NOMO-1 treated with DMSO at 0.1 percent for 48 hours (cell line): ENCODE data around the gene GALK2.
"Not testable (repeated sequence)": the region's sequence is repeated elsewhere in the genome, so short reads cannot be mapped to it uniquely, and the experiment has no call there.

Experiments used
- DNase-seq: peaks from one replicate; lab custom pipeline; 2025; ENCODE audit not compliant: unreplicated experiment; lab: John Stamatoyannopoulos, UW

The GALK2 gene

GRCh38 chr15:49215768-49216739 is 46.0 kb downstream of the GALK2 start:
- no peak for DNase-seq

- no peak for DNase-seq
Measured at GRCh38 chr15:49223536-49224274, 53.7 kb downstream of the GALK2 start.

GRCh38 chr15:49225572-49226281 is 55.7 kb downstream of the GALK2 start:
- DNase-seq = no peak

DNA sequence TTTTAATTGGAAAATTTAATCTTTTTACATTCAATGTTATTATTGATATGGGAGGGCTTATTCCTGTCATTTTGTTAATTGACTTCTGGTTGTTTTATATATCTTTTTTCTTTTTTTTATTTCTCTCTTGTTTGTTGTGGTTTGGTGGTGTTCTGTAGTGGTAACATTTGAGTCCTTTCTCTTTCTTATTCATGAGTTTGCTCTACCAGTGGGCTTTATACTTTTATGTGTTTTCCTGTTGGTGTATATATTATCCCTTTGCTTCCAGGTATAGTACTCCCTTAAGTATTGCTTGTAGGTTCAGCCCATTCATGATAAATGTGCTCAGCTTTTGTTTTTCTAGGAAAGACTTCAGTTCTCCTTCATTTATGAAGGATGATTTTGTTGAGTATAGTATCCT is 57.6 kb downstream of the GALK2 start:
- no peak for DNase-seq

- DNase-seq = no peak
Measured at GRCh38 chr15:49229922-49230321, 59.9 kb downstream of the GALK2 start.

GRCh38 chr15:49232236-49232806 is 62.3 kb downstream of the GALK2 start:
- DNase-seq = peak; percentile 20

- peak; percentile 96 for DNase-seq
Measured at GRCh38 chr15:49235446-49236124, 65.5 kb downstream of the GALK2 start.

GRCh38 chr15:49236869-49237268 is 66.8 kb downstream of the GALK2 start:
- no peak for DNase-seq

DNA sequence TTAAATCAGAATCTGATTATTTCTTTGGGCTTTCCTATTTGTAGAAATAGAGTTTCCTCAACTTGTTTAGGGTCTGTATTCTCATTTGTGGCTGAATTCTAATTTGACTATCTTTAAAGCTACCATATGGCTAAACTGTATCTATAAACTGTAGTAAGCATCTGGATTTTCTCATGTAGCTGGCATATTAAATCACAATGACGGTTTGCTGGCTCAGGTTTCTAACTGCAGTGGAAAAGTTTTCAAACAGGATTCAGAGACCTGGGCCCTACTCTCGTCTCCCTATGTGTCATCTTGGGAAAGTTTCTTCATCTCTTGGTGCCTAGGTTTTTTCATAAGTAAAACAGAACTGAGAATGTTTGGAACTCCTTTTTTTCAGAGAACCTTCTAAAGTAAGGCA is 68.3 kb downstream of the GALK2 start:
- DNase-seq = no peak

GRCh38 chr15:49239105-49239504 is 69.1 kb downstream of the GALK2 start:
- DNase-seq = no peak

GRCh38 chr15:49242820-49243219 is 72.8 kb downstream of the GALK2 start:
- DNase-seq = no peak

DNA sequence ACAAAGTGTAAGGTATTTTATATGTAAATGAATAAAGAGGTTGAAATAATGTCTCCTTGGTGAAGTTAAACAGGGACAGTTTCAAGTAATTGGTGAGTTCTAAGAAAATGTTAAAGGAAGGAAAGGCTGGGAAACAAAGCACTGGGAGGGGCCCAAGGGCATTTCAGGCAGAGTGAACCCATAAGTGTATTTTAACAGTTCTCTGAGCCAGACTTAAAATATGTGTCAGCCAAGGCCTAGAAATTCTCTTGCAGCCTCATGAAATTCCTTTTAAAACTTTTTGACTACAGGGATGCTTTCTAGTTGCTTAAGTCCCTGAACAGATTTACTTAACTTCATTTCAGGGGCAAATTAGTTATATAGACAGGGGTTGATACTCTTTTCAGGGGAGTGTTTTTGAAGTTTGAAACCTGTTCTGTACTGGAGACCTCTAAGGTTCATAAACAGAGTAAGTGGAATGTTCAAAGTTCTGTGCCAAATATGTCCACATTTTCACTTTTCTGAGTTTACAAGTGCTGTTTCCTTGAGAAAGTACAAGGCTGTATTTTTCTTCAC is 77.6 kb downstream of the GALK2 start:
- DNase-seq = no peak

DNA sequence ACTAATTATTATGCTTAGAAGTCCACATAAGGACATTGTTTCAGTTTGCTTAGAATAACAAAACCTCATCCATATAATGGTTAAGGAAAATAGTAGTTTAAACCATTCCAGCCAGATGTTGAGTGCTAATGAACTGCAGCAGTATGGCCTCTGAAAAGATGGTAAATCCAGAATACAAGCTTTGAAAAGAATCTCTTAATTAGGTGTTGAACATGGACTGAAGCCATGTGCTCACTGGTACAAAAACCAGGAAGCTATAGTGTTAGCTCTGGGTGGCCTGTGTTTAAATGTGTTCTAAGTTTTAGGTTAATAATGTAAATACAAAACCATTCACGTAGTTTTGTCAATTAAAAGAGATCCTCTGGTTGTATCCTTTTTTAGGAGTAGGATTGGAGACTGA is 78.2 kb downstream of the GALK2 start:
- no peak for DNase-seq

- no peak for DNase-seq
Measured at GRCh38 chr15:49255966-49256759, 86.1 kb downstream of the GALK2 start.

GRCh38 chr15:49265117-49265516 is 95.1 kb downstream of the GALK2 start:
- DNase-seq = not testable (repeated sequence)

GRCh38 chr15:49265911-49266310 is 95.9 kb downstream of the GALK2 start:
- no peak for DNase-seq

DNA sequence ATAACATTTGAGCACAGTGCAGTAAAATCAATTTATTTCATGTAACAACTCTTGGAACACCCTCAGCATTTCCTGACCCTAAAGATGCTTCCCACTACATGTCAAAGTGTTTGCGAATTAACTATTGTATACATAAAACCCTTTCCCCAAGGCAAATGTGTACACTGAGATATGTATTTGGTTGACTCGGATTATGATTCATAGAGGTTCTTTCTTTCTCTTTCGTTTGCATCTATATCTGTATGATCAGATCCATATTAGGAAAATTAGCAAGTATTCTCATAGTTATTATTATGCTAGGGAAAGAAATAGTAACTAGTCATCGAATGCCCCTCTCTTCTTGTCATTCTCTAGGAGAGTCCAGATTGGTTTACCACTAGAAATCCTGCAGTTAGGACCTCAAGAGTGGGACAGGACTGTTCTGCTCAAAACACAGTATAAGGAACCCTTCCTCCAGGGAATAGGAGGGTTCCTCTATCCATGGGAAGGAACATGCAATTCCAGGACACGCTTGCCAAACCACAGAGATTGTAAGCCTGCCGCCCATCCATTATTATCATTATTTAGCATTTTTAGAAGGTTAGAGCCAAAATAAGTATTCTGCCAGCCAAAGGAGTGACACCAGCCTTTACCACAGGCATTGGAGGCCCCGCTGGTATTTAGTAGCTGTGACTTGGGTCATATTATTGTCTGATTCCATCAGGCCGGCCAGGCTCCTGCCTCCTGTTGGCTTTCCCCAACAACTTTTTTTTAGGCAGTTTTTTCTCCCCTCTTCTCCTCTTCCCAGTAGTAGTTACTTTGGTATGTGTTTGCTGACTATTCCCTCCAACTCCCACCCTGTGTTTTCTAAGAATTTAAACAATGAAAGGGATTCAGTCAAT is 100.7 kb downstream of the GALK2 start:
- DNase-seq = no peak

DNA sequence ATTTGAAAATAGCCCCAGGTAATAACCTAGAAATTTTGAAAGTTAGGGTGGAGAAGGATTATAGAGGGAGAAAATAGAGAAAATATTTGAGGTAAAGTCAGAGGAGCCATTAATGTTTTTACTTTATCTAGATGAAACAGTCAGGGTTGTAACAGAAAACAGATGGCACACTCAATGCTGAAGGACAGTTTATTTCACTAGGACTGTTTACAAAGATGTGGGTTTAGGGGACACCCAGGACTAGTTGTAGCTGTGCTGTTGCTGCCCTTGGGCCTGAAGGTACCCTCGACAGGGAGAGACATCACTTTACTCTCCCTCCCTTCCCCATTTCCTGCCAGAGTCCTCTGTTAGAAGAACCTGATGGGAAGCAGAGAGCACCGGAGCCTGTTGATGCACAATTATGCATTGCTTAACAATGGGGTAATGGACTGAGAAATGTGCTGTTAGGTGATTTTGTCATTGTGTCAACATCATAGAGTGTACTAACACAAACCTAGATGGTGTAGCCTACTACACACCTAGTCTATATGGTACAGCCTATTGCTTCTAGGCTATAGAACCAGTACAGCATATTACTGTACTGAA is 103.8 kb downstream of the GALK2 start:
- no peak for DNase-seq
